Activated CD8-positive, alpha-beta memory T cell treated with anti-CD3 and anti-CD28 coated beads for 1 hour (primary cell): ENCODE data around the gene SLC30A9.

ENCODE experiments used
- DNase-seq, 2 donors: peaks; one replicate each; pipeline ENCODE4 v3.0.0-alpha.2; 2020; ENCODE audit warnings: low read depth in 1 of 2; ENCODE audit errors: extremely low read depth in 1 of 2

SLC30A9 gene

GRCh38 chr4:41998019-41998418 is 7.7 kb downstream of the SLC30A9 start:
- DNase-seq, result no peak

- no peak for DNase-seq
Measured at GRCh38 chr4:41999321-41999720, 9.0 kb downstream of the SLC30A9 start.

GRCh38 chr4:42008011-42008786 is 17.9 kb downstream of the SLC30A9 start:
- DNase-seq, result no peak

GRCh38 chr4:42015438-42015837 is 25.1 kb downstream of the SLC30A9 start:
- no peak for DNase-seq

- no peak for DNase-seq
Measured at GRCh38 chr4:42018451-42018850, 28.1 kb downstream of the SLC30A9 start.

GRCh38 chr4:42048394-42048793 is 58.1 kb downstream of the SLC30A9 start:
- DNase-seq, result no peak

- DNase-seq, result no peak
Measured at GRCh38 chr4:42050516-42051249, 60.4 kb downstream of the SLC30A9 start.

- DNase-seq, result no peak
Measured at GRCh38 chr4:42066402-42066801, 76.1 kb downstream of the SLC30A9 start.

- DNase-seq, result no peak
Measured at GRCh38 chr4:42067264-42067663, 76.9 kb downstream of the SLC30A9 start.

- DNase-seq, result no peak
Measured at GRCh38 chr4:42070463-42070862, 80.1 kb downstream of the SLC30A9 start.

GRCh38 chr4:42074294-42074693 is 84.0 kb downstream of the SLC30A9 start:
- DNase-seq, result no peak

- DNase-seq, result no peak
Measured at GRCh38 chr4:42078184-42078801, 88.0 kb downstream of the SLC30A9 start.

- DNase-seq, result no peak
Measured at GRCh38 chr4:42080306-42080705, 90.0 kb downstream of the SLC30A9 start.

- DNase-seq, result no peak
Measured at GRCh38 chr4:42083816-42084215, 93.5 kb downstream of the SLC30A9 start.

- no peak for DNase-seq
Measured at GRCh38 chr4:42088386-42088785, 98.1 kb downstream of the SLC30A9 start.

- DNase-seq, result no peak
Measured at GRCh38 chr4:42101446-42101975, 111.2 kb downstream of the SLC30A9 start.

GRCh38 chr4:42104521-42104920 is 114.2 kb downstream of the SLC30A9 start:
- no peak for DNase-seq

- DNase-seq, result no peak
Measured at GRCh38 chr4:42112846-42113245, 122.5 kb downstream of the SLC30A9 start.

GRCh38 chr4:42119886-42120285 is 129.6 kb downstream of the SLC30A9 start:
- no peak for DNase-seq

- no peak for DNase-seq
Measured at GRCh38 chr4:42122237-42122636, 131.9 kb downstream of the SLC30A9 start.

- DNase-seq, result no peak
Measured at GRCh38 chr4:42123071-42123644, 132.8 kb downstream of the SLC30A9 start.
